HG03342 (cell line): Measurements from ENCODE around the gene SLC25A34.
"Not testable (repeated sequence)": the region's sequence is repeated elsewhere in the genome, so short reads cannot be mapped to it uniquely, and the experiment has no call there.

Experiments used
- ATAC-seq: cut with Tn5 transposase; IDR thresholded peaks from one replicate; pipeline ENCODE4 v1.9.1; 2021; ENCODE audit warnings: mild to moderate bottlenecking, moderate library complexity; ENCODE audit not compliant: unreplicated experiment

The SLC25A34 gene

DNA sequence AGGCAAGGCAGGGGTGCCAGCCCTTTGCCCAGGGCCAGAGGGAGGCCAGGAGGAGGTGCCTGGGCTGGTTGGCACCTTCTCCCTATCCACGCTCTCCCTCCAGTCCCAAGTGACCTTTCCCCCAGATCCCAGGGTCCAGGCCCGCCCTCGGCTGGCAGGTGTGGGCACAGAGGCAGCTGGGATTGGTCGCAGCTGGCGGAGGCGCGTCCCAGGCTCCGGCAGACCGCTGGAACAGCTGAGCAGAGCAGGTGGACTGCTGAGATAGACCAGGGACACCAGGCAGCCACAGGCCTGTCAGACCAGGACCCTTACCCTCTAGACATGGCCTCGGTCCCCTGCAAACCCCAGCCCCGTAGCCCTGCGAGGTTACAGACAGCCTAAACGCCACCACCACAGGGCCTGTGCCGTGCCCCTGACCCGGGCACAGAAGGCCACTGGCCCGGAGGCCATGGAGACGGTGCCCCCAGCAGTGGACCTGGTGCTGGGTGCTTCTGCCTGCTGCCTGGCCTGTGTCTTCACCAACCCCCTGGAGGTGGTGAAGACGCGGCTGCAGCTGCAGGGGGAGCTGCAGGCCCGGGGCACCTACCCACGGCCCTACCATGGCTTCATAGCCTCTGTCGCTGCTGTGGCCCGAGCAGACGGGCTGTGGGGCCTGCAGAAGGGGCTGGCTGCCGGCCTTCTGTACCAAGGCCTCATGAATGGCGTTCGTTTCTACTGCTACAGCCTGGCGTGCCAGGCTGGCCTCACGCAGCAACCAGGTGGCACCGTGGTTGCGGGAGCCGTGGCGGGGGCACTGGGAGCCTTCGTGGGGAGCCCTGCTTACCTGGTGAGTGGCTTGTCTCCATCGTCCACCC lies at the start of gene SLC25A34:
TSS of gene SLC25A34 (plus strand) at position 221 of the 854 bp plus-strand sequence. CDS start at position 449, 228 bp downstream.
- ATAC-seq, result no peak

DNA sequence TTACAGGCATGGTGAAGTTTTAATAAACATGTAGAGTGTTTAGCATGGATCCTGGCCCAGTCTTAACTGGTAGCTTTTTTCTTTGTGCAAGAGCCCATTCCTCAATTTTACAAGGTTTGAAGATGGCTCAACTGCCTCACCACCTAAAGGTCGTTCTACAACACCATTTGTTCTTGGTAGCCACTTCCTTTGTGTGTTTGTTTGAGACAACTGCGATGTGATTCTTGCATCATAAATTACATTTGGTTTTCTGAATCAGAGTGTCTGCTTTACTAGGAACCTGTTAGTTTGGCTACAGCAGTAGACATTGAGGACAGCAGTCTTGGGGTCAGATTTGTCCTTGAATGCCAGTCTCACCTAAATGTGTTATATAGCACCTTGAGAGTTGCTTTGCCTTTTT lies 48.6 kb upstream of the SLC25A34 start:
- no peak for ATAC-seq

GRCh38 chr1:15690317-15690716 lies 45.7 kb upstream of the SLC25A34 start:
- no peak for ATAC-seq

- no peak for ATAC-seq
These were observed 44.5 kb upstream of the SLC25A34 start for GRCh38 chr1:15691434-15692032.

GRCh38 chr1:15692121-15692682 lies 43.9 kb upstream of the SLC25A34 start:
- no peak for ATAC-seq

- ATAC-seq, result no peak
These were observed 42.7 kb upstream of the SLC25A34 start for GRCh38 chr1:15693371-15693770.

DNA sequence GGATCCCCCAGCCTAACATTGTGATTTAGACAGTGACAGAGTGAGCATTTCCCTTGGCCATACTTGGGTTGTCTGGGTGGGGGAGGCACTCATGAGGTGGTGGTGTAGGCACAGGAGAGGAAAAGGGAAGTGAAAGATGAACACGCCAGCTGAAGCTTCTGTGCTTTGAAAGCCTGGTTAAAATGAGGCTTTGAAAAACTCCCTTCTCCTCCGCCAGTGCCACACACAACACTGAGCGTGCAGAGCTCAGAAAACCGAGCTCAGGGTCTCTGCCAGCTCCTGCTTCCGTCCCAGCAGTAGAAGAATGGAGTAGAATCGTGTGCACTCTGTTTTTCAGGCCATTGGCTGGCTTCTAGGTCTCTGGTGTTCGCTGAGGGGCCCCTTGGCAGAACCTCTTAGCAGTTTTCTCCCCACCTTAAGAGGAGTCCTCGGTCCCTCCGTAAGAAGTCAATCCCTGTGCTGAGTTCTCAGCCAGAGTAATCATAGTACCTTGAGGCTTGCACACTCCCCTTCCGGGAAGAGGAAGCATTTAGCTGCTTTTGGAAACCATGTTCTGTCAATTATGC lies 39.0 kb upstream of the SLC25A34 start:
- peak; percentile 91 for ATAC-seq

DNA sequence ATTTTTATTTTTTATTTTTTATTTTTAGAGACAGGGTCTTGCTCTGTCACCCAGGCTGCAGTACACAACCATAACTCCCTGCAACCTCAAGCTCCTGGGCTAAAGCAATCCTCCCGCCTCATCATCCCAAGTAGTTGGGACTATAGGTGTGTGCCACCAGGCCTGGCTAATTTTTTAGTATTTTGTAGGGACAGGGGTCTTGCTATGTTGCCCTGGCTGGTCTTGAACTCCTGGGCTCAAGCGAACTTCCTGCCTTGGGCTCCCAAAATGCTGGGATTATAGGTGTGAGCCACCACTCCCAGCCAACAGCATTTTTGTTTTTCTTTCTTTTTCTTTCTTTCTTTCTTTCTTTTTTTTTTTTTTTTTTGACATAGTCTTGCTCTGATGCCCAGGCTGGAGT lies 37.9 kb upstream of the SLC25A34 start:
- no peak for ATAC-seq

GRCh38 chr1:15699321-15699720 lies 36.7 kb upstream of the SLC25A34 start:
- ATAC-seq, result not testable (repeated sequence)

GRCh38 chr1:15700508-15700907 lies 35.5 kb upstream of the SLC25A34 start:
- no peak for ATAC-seq

DNA sequence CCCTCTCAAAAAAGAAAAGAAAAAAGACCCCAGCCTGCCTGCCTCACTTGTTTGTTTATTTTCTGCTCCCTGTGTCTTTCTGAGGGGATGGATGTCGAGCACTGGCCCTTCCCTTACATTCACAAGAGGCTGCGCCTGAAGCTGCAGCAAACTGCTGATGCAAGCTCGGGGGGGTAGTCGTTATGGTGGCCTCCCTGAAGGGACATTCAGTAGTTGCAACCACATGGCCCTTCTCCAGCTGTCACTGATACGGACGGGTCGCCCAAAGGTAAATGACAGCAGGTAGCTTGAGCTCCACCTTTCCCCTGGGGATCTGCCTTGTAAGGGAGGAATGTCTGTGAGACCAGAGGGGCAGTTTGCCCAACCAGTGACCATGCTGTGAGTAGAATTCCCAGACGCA lies 34.3 kb upstream of the SLC25A34 start:
- ATAC-seq, result no peak

DNA sequence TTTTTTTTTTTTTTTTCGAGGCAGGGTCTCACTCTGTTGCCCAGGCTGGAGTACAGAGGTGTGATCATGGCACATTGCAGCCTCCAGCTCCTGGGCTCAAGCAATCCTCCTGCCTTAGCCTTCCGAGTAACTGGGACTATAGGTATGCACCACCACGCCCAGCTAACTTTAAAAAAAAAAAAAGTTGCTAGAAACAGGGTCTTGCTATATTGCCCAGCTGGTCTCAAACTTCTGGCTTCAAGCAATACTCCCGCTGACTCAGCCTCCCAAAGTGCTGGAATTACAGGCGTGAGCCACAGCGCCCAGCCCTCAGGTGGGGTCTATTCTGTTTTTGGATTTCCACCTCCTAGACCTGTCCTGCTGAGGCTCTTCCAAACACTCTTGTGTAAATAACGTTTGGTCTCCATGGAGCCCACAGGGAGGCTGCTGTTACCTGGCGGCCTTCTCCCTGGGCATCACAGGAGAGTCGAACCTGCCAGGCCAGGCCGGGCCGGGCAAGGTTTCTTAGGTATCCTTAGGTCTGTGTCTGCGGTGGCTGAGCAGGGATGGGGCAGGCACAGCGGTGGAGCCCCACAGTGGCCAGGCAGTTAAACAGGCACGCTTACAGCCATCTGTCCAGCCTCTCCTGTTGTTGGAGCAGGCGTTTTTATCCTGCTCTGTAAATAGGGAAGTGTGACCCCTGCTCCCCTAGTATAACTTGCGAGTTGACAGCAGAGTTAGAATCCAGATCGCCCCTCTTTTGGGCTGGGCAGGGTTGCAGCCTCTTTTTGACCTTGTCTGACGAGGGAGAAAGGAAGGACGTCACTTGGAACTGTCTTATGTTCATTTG lies 33.1 kb upstream of the SLC25A34 start:
- ATAC-seq, result no peak

DNA sequence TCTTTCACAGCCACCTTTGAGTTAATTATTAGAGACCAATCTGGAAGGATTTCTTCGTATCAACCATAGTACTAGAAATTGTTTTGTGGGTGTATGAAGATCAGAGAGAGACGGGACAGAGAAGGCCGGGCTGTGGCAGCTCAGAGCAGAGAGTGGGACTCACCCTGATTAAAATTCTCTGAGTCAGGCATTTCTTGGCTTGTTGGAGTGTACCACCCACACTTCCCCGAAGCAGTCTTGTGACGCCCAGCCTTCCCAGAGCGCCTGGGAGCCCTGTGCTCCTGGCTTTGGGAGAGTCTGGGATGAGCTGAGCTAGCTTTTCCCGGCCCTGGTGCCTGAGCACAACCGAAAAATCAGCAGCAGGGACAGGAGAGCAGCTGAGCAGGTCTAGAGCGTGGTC lies 32.5 kb upstream of the SLC25A34 start:
- no peak for ATAC-seq

GRCh38 chr1:15704526-15705183 lies 31.4 kb upstream of the SLC25A34 start:
- no peak for ATAC-seq

DNA sequence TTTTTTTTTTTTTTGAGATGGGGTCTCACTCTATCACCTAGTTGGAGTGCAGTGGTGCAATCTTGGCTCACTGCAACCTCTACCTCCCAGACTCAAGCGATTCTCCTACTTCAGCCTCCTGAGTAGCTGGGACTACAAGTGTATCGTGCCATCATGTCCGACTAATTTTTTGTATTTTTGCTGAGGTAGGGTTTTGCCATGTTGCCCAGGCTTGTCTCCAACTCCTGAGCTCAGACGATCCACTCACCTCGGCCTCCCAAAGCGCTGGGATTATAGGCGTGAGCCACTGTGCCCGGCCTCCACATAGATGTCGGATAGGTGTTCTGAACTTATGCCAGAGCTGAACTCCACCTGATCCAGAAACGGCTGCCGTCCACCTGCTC lies 30.9 kb upstream of the SLC25A34 start:
- ATAC-seq, result no peak

- no peak for ATAC-seq
These were observed 29.3 kb upstream of the SLC25A34 start for GRCh38 chr1:15706751-15707150.

GRCh38 chr1:15707239-15707925 lies 28.7 kb upstream of the SLC25A34 start:
- ATAC-seq, result no peak

GRCh38 chr1:15708486-15709137 lies 27.4 kb upstream of the SLC25A34 start:
- ATAC-seq, result no peak

GRCh38 chr1:15709226-15709625 lies 26.8 kb upstream of the SLC25A34 start:
- no peak for ATAC-seq
